T-helper 1 cell treated with Interleukin-12 subunit alpha and Interleukin-12 subunit beta and Interleukin-4 antibody, amounts not matched to agents 30 ng/mL and 1 ng/mL, for 36 hours (primary cell): ENCODE data around the gene OR2T34. TPM values are rescaled to one million over a fixed set of nuclear protein-coding genes. Genes with fewer than 3 reads are reported as not detected.
"Not testable (repeated sequence)": the region's sequence is repeated elsewhere in the genome, so short reads cannot be mapped to it uniquely, and the experiment has no call there.

Experiments
- intact Hi-C: fragments of 100-400 bp; cut with micrococcal nuclease; formaldehyde crosslinking; loops from one replicate; pipeline ENCODE4 v1.15.1; 2024
- total RNA-seq: library from RNA; stranded (reverse); gene quantifications from 2 replicates; pipeline ENCODE4 v1.2.3, GENCODE V29; 2022

OR2T34 gene
- total RNA-seq, 1 donor from 2014 or later, result not detected

DNA sequence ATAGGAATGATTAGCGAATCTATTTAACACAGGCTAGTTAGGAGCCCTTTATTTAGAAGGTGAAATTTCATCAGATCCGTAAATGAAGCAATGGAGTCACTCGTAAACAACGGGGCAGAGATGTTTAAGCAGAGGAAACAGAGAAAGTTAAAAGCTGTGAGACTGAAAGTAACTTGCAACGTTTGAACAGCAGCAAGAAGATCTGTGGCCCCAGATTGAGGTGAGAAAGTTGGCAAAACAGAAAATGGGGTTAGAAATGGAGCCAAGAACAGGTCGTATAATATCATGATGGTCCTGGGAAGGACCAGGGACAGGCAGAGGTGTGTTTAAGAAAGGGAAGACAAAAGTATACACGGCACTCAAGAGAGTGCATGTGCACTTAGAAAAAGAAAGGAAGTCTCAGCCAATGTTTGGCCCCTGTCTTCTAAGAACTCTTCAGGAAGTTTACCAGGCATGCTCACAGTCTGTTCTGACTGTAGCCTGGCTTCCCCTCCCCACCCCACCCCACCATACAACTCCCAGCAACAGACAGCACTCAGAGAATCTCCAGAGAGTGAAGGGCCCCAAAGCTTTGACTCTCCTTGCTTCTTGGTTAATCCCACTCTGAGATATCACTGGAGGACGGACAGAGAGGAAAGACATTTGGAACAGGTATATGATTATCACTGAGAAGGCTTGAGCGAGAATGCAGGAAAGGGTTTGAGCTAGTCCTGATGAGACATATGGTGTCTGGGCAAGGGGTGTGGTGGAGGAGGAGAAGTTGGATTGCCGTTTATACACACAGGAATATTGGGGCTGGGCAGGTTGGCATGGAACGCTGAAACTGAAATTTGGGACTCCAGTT is 8.8 kb downstream of the OR2T34 start:
- intact Hi-C loops, result loop anchor here (5.0 kb wide), 1 partner anchor 83 kb away; no protein-coding TSS in a partner anchor

GRCh38 chr1:248562672-248563071 is 11.9 kb downstream of the OR2T34 start, which contains the start of gene OR2T29:
Gene OR2T29, minus strand, starts transcription at chr1:248562772. Its CDS starts 3,281 bp downstream, at chr1:248559491.
- intact Hi-C loops, result not testable (repeated sequence)

DNA sequence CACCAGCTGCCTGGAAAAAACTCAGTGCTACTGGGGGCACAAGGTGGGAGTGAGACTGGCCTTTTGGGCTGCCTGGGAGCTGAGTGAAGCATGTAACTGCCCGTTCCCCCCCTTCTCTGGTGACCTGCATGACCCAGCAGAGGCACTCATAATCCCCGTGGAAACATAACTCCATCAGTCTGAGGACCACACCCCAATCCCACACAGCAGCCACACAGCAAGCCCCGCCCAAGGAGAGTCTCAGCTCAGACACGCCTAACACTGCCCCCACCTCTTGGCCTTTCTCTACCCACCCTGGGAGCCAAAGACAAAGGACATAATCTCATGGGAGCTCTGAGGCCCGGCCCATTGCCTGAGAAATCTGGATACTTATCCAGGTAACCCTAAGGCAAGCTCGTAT is 23.5 kb downstream of the OR2T34 start:
- intact Hi-C loops, result not testable (repeated sequence)

DNA sequence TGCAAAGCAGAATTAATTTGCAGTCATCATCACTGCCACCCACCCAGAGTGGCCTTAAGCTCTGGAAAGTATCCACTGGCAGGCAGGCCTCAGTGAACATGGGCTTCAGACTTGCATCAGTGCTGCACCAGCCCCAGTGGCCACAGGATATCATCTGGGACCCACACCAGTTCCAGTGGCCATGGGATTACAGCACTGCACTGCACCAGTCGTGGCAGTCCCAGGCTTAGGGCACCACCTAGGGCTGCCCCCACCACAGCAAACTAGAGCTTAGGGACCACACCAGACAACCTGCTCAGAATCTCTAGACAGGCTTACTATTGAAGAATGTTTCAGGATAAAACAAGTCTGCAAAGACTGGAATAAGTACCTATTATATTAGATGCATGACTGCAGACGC is 27.2 kb downstream of the OR2T34 start:
- intact Hi-C loops, result not testable (repeated sequence)

GRCh38 chr1:248537449-248537848 is 37.1 kb downstream of the OR2T34 start:
- intact Hi-C loops, result not testable (repeated sequence)

Other genes starting within 250 kb of the OR2T34 start
- gene OR14C36, start 226.0 kb downstream of the OR2T34 start, total RNA-seq, result not detected in 2 replicates
- not detected in 2 replicates for gene OR2T4, start 213.1 kb downstream of the OR2T34 start, total RNA-seq
- gene OR2T6, start 199.0 kb downstream of the OR2T34 start, total RNA-seq, result not detected in 2 replicates
- gene OR2T1, start 171.7 kb downstream of the OR2T34 start, total RNA-seq, result not detected in 2 replicates
- not detected in 2 replicates for gene OR2T2, start 129.1 kb downstream of the OR2T34 start, total RNA-seq
- gene OR2T3, start 101.4 kb downstream of the OR2T34 start, total RNA-seq, result not detected in 2 replicates
- gene OR2T5, start 86.2 kb downstream of the OR2T34 start, total RNA-seq, result not detected in 2 replicates
- gene OR2G6, start 66.7 kb downstream of the OR2T34 start, total RNA-seq, result not detected in 2 replicates
- gene OR2T29, start 12.0 kb downstream of the OR2T34 start, total RNA-seq, result not detected in 2 replicates
- gene OR2T10, start 22.9 kb upstream of the OR2T34 start, total RNA-seq, result not detected in 2 replicates
- gene OR2T11, start 60.3 kb upstream of the OR2T34 start, total RNA-seq, result not detected in 2 replicates
- not detected in 2 replicates for gene OR2T35, start 70.5 kb upstream of the OR2T34 start, total RNA-seq
- gene OR2T27, start 80.8 kb upstream of the OR2T34 start, total RNA-seq, result not detected in 2 replicates
- not detected in 2 replicates for gene OR14I1, start 128.0 kb upstream of the OR2T34 start, total RNA-seq
- gene LYPD8, start 181.0 kb upstream of the OR2T34 start, total RNA-seq, result not detected in 2 replicates